Measurements from ENCODE around the gene STAM2. TPM values are rescaled to one million over a fixed set of nuclear protein-coding genes. Genes with fewer than 3 reads are reported as not detected.
"Not testable (repeated sequence)": the region's sequence is repeated elsewhere in the genome, so short reads cannot be mapped to it uniquely, and the experiment has no call there.

Gene STAM2
- total and polyA plus RNA-seq, 2 donors (not counting 3 experiments of a cell fraction or from before 2014, with no cell fraction given), result 10.1 to 27.5 TPM

GRCh38 chr2:152171718-152172117 is 3.8 kb downstream of the STAM2 start:
- Histone ChIP-seq H3K36me3 (ENCODE audit: control insufficient read depth in 2 of 2, extremely low read depth in 1 of 2, insufficient read depth in 2 of 2, low read length in 2 of 2) (no peaks in the 10 kb centered on the region), H4K20me1 (replicated peaks; ENCODE audit: control insufficient read depth, extremely low read depth, insufficient read depth, low read length) (no peaks in the 10 kb centered on the region), H3K9me3 (replicated peaks; ENCODE audit: control insufficient read depth, insufficient read depth, low read length) (no peaks in the 10 kb centered on the region), H3K27me3 (ENCODE audit: control insufficient read depth in 2 of 2, insufficient read depth in 2 of 2, low read length in 2 of 2) (no peaks in the 10 kb centered on the region), H3K27ac (ENCODE audit: insufficient read depth, low read depth, low read length) (no peak overlapping the region), H3K4me3 (replicated peaks in 1 of 3; ENCODE audit: insufficient read depth in 1 of 3, low read depth in 1 of 3, low read length in 3 of 3) (no peak overlapping the region), H2AFZ (ENCODE audit: low read depth, low read length) (no peak overlapping the region), H3K79me2 (ENCODE audit: control insufficient read depth, insufficient read depth, low read length) (peaks cover 52% of the 10 kb centered on the region), H3K9me1 (replicated peaks; ENCODE audit: control insufficient read depth, extremely low read depth, insufficient read depth, low read length) (no peaks in the 10 kb centered on the region), H3K4me1 (ENCODE audit: control insufficient read depth, extremely low read depth, insufficient read depth, low read length) (peaks cover 19% of the 10 kb centered on the region), H3K4me2 (ENCODE audit: insufficient read depth, low read length) (no peak overlapping the region), H3K9ac (replicated peaks; ENCODE audit: extremely low read depth, insufficient read depth, low read length) (no peak overlapping the region)
- ChIA-PET POLR2A (no interaction called here), CTCF (interaction anchor here (1.6 kb wide), 1 partner anchor 136 kb away, joined by 4 read pairs; no protein-coding TSS in a partner anchor)
- BruUV-seq (replicated peaks), result no TSS peak
- TF ChIP-seq POLR2AphosphoS5 (IDR thresholded peaks at IDR 0.05; ENCODE audit: insufficient read depth, low read depth, low read length), result no peak
- no peak for TF ChIP-seq MYC (IDR thresholded peaks at IDR 0.05; ENCODE audit: low read depth, low read length)
- TF ChIP-seq POLR2A (IDR thresholded peaks at IDR 0.05; ENCODE audit: low read depth, low read length), result no peak
- no peak for TF ChIP-seq CTCF (IDR thresholded peaks at IDR 0.05; ENCODE audit: extremely low read depth in 1 of 2, insufficient read depth in 1 of 2, low read depth in 1 of 2, low read length in 2 of 2)
- no peak for TF ChIP-seq EZH2 (IDR thresholded peaks at IDR 0.05; ENCODE audit: borderline replicate concordance, low read depth, low read length, severe bottlenecking)
- TF ChIP-seq MAX (IDR thresholded peaks at IDR 0.05; ENCODE audit: insufficient read depth, insufficient read length), result no peak
- TF ChIP-seq JUN (IDR thresholded peaks at IDR 0.05; ENCODE audit: borderline replicate concordance, insufficient read depth, insufficient read length, low read depth), result no peak
- TF ChIP-seq GATA2 (IDR thresholded peaks at IDR 0.05; ENCODE audit: insufficient read depth, insufficient read length, low read depth, low read length), result no peak
- no peak for TF ChIP-seq FOS (IDR thresholded peaks at IDR 0.05; ENCODE audit: borderline replicate concordance, insufficient read depth, low read length)
- intact Hi-C loops (cut with micrococcal nuclease) (loop anchor here (10.0 kb wide), 1 partner anchor 1343 kb away; no protein-coding TSS in a partner anchor), dilution Hi-C loops (cut with MboI; ENCODE audit: extremely low pct_ligation_motif_present, low sequenced_read_pairs) (no loop called here)
- no peak for FAIRE-seq
- peak; percentile 29 for DNase-seq (ENCODE audit: low read depth, low spot score)

GRCh38 chr2:152169158-152169557 is 6.4 kb downstream of the STAM2 start:
- dilution Hi-C loops (cut with MboI; ENCODE audit: extremely low pct_ligation_motif_present, low sequenced_read_pairs); DNase-seq (ENCODE audit: low read depth, low spot score): not testable (repeated sequence)

GRCh38 chr2:152167470-152167869 is 8.1 kb downstream of the STAM2 start:
- H3K27ac ChIP-seq (ENCODE audit: insufficient read depth, low read depth, low read length); BruUV-seq (replicated peaks); DNase-seq (ENCODE audit: low read depth, low spot score); H3K9ac ChIP-seq (replicated peaks; ENCODE audit: extremely low read depth, insufficient read depth, low read length); H3K9me1 ChIP-seq (replicated peaks; ENCODE audit: control insufficient read depth, extremely low read depth, insufficient read depth, low read length); intact Hi-C loops (cut with micrococcal nuclease); H2AFZ ChIP-seq (ENCODE audit: low read depth, low read length); FAIRE-seq; H3K36me3 ChIP-seq (ENCODE audit: control insufficient read depth in 2 of 2, extremely low read depth in 1 of 2, insufficient read depth in 2 of 2, low read length in 2 of 2); H3K4me3 ChIP-seq (replicated peaks in 1 of 3; ENCODE audit: insufficient read depth in 1 of 3, low read depth in 1 of 3, low read length in 3 of 3); dilution Hi-C loops (cut with MboI; ENCODE audit: extremely low pct_ligation_motif_present, low sequenced_read_pairs); H3K27me3 ChIP-seq (ENCODE audit: control insufficient read depth in 2 of 2, insufficient read depth in 2 of 2, low read length in 2 of 2); POLR2A ChIA-PET; H3K9me3 ChIP-seq (replicated peaks; ENCODE audit: control insufficient read depth, insufficient read depth, low read length); H4K20me1 ChIP-seq (replicated peaks; ENCODE audit: control insufficient read depth, extremely low read depth, insufficient read depth, low read length): not testable (repeated sequence)
- Histone ChIP-seq H3K4me1 (ENCODE audit: control insufficient read depth, extremely low read depth, insufficient read depth, low read length) (peaks cover 10% of the 10 kb centered on the region), H3K79me2 (ENCODE audit: control insufficient read depth, insufficient read depth, low read length) (peaks cover 53% of the 10 kb centered on the region), H3K4me2 (ENCODE audit: insufficient read depth, low read length) (peak overlapping the region; percentile 48)
- CTCF ChIA-PET, result interaction anchor here (0.8 to 2.2 kb wide), 4 partner anchors 8 to 131 kb away, joined by 3 to 9 read pairs (median 4); partner anchors contain the start of gene STAM2

More at GRCh38 chr2:152169158-152169557, 6.4 kb downstream of the STAM2 start:
- POLR2A ChIA-PET; H4K20me1 ChIP-seq (replicated peaks; ENCODE audit: control insufficient read depth, extremely low read depth, insufficient read depth, low read length); H2AFZ ChIP-seq (ENCODE audit: low read depth, low read length); H3K9ac ChIP-seq (replicated peaks; ENCODE audit: extremely low read depth, insufficient read depth, low read length); FAIRE-seq; H3K4me3 ChIP-seq (replicated peaks in 1 of 3; ENCODE audit: insufficient read depth in 1 of 3, low read depth in 1 of 3, low read length in 3 of 3); H3K9me1 ChIP-seq (replicated peaks; ENCODE audit: control insufficient read depth, extremely low read depth, insufficient read depth, low read length); H3K27me3 ChIP-seq (ENCODE audit: control insufficient read depth in 2 of 2, insufficient read depth in 2 of 2, low read length in 2 of 2); H3K27ac ChIP-seq (ENCODE audit: insufficient read depth, low read depth, low read length); H3K4me2 ChIP-seq (ENCODE audit: insufficient read depth, low read length); H3K36me3 ChIP-seq (ENCODE audit: control insufficient read depth in 2 of 2, extremely low read depth in 1 of 2, insufficient read depth in 2 of 2, low read length in 2 of 2); BruUV-seq (replicated peaks); H3K9me3 ChIP-seq (replicated peaks; ENCODE audit: control insufficient read depth, insufficient read depth, low read length); intact Hi-C loops (cut with micrococcal nuclease): not testable (repeated sequence)
- Histone ChIP-seq H3K4me1 (ENCODE audit: control insufficient read depth, extremely low read depth, insufficient read depth, low read length) (peaks cover 13% of the 10 kb centered on the region), H3K79me2 (ENCODE audit: control insufficient read depth, insufficient read depth, low read length) (peaks cover 57% of the 10 kb centered on the region)
- CTCF ChIA-PET, result interaction anchor here (1.7 kb wide), 1 partner anchor 467 kb away, joined by 4 read pairs; no protein-coding TSS in a partner anchor

Data from endothelial cell of umbilical vein (primary cell).